ENCODE results near the gene BACE1.

Gene BACE1

DNA sequence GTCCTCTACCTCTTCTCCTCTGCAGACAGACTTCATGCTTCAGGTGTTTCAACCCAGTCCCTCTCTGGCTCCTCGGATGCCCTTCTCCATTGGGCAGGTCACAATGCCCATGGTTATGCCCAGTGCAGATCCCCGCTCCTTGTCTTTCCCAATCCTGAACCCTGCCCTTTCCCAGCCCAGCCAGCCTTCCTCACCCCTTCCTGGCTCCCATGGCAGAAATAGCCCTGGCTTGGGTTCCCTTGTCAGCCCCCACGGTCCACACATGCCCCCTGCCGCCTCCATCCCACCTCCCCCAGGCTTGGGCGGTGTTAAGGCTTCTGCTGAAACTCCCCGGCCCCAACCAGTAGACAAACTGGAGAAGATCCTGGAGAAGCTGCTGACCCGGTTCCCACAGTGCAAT lies 34.2 kb downstream of the BACE1 start:
- Histone ChIP-seq H3K79me2 (ENCODE audit: low read length) (no peaks in the 10 kb centered on the region), H3K9ac (ENCODE audit: low read length) (no peak overlapping the region), H3K27me3 (ENCODE audit: low read depth, low read length) (no peaks in the 10 kb centered on the region), H3K9me3 (ENCODE audit: insufficient read depth, low read length) (no peaks in the 10 kb centered on the region), H2AFZ (ENCODE audit: low read depth, low read length) (no peak overlapping the region), H4K20me1 (ENCODE audit: insufficient read depth, low read length) (no peaks in the 10 kb centered on the region), H3K36me3 (replicated peaks; ENCODE audit: low read depth, low read length) (peaks cover 18% of the 10 kb centered on the region), H3K27ac (ENCODE audit: low read length) (no peak overlapping the region), H3K4me2 (ENCODE audit: low read length) (no peak overlapping the region), H3K4me1 (ENCODE audit: low read length) (no peaks in the 10 kb centered on the region), H3K4me3 (ENCODE audit: low read length) (no peak overlapping the region)
- no peak for TF ChIP-seq EZH2phosphoT487 (IDR thresholded peaks at IDR 0.05; ENCODE audit: low read depth)
- TF ChIP-seq, protein P1, sequence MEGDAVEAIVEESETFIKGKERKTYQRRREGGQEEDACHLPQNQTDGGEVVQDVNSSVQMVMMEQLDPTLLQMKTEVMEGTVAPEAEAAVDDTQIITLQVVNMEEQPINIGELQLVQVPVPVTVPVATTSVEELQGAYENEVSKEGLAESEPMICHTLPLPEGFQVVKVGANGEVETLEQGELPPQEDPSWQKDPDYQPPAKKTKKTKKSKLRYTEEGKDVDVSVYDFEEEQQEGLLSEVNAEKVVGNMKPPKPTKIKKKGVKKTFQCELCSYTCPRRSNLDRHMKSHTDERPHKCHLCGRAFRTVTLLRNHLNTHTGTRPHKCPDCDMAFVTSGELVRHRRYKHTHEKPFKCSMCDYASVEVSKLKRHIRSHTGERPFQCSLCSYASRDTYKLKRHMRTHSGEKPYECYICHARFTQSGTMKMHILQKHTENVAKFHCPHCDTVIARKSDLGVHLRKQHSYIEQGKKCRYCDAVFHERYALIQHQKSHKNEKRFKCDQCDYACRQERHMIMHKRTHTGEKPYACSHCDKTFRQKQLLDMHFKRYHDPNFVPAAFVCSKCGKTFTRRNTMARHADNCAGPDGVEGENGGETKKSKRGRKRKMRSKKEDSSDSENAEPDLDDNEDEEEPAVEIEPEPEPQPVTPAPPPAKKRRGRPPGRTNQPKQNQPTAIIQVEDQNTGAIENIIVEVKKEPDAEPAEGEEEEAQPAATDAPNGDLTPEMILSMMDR (IDR thresholded peaks at IDR 0.05; ENCODE audit: low read depth, low read length) = no peak

DNA sequence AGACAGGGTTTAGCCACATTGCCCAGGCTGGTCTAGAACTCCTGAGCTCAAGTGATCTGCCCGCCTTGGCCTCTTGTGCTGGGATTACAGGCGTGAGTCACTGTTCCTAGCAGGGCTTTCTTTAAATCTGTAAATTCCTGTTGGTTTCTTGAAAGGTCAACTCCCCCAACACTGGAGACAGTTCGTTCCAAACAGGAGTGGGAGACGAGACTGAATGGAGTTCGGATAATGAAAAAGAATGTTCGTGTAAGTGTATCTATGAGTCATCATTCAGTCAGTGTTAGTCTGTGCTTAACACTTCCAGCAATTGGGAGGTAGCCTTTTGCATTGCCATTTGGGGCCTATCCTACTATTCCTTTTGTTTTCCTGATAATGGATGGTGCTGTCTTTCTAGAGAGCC lies 34.9 kb downstream of the BACE1 start:
- Histone ChIP-seq H3K4me2 (ENCODE audit: low read length) (no peak overlapping the region), H3K79me2 (ENCODE audit: low read length) (no peaks in the 10 kb centered on the region), H2AFZ (ENCODE audit: low read depth, low read length) (no peak overlapping the region), H3K9me3 (ENCODE audit: insufficient read depth, low read length) (no peaks in the 10 kb centered on the region), H3K36me3 (replicated peaks; ENCODE audit: low read depth, low read length) (peaks cover 18% of the 10 kb centered on the region), H3K27me3 (ENCODE audit: low read depth, low read length) (no peaks in the 10 kb centered on the region), H3K27ac (ENCODE audit: low read length) (no peak overlapping the region), H3K9ac (ENCODE audit: low read length) (no peak overlapping the region), H3K4me1 (ENCODE audit: low read length) (no peaks in the 10 kb centered on the region), H3K4me3 (ENCODE audit: low read length) (no peak overlapping the region), H4K20me1 (ENCODE audit: insufficient read depth, low read length) (no peaks in the 10 kb centered on the region)
- TF ChIP-seq, protein P1 (IDR thresholded peaks at IDR 0.05; ENCODE audit: low read depth, low read length) = no peak
- no peak for TF ChIP-seq EZH2phosphoT487 (IDR thresholded peaks at IDR 0.05; ENCODE audit: low read depth)

DNA sequence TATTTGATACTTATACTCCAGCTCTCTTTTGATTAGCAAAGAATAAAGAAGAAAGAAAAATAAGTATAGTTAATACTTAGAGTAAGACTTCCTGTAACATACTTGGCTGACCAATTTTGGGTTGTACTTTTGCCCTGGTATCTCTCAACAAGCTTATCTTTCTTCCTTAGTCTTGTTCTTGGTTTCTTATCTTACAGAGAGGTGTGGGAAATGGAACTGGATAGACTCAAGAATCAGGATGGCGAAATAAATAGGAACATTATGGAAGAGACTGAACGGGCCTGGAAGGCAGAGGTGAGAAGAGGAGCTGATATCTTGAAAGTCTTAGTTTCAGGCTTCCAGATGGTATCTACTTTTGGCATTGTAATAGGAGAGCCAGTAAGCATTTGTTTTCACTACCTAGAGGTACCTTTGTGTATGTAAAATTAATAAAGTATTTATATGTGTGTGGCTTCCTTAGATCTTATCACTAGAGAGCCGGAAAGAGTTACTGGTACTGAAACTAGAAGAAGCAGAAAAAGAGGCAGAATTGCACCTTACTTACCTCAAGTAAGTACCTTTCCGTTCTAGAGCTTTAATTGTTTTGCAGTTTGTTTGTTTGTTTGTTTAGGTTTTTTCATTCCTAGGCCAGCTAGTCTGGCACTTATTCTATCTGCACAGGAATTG lies 36.2 kb downstream of the BACE1 start:
- H3K4me3 ChIP-seq (ENCODE audit: low read length) = no peak overlapping the region
- H3K27ac ChIP-seq (ENCODE audit: low read length) = no peak overlapping the region
- no peak overlapping the region for H3K9ac ChIP-seq (ENCODE audit: low read length)
- no peak for TF ChIP-seq EZH2phosphoT487 (IDR thresholded peaks at IDR 0.05; ENCODE audit: low read depth)
- no peaks in the 10 kb centered on the region for H3K27me3 ChIP-seq (ENCODE audit: low read depth, low read length)
- H3K79me2 ChIP-seq (ENCODE audit: low read length) = no peaks in the 10 kb centered on the region
- H3K36me3 ChIP-seq (replicated peaks; ENCODE audit: low read depth, low read length) = peaks cover 18% of the 10 kb centered on the region
- no peaks in the 10 kb centered on the region for H3K9me3 ChIP-seq (ENCODE audit: insufficient read depth, low read length)
- H3K4me2 ChIP-seq (ENCODE audit: low read length) = no peak overlapping the region
- H2AFZ ChIP-seq (ENCODE audit: low read depth, low read length) = no peak overlapping the region
- no peaks in the 10 kb centered on the region for H4K20me1 ChIP-seq (ENCODE audit: insufficient read depth, low read length)
- no peaks in the 10 kb centered on the region for H3K4me1 ChIP-seq (ENCODE audit: low read length)

DNA sequence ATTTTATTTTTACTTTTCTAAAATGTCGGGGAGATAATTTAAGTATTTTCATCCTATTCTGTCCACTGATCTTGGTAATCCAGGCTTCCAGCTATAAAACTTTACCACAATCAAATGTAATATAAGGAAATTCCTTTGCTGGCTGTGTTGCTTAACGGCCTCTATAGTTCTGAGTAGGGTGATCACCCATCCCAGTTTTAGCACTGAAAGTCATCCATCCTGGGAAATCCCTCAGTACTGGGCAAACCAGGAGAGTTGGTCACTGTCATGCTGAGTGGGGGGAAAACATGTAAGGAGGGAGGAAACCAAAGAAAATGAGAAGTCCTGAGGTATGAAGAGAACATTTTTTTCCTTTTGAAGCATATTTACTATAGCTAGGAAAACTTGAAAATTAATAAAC lies 37.7 kb downstream of the BACE1 start:
- Histone ChIP-seq H4K20me1 (ENCODE audit: insufficient read depth, low read length) (no peaks in the 10 kb centered on the region), H3K27ac (ENCODE audit: low read length) (no peak overlapping the region), H3K4me3 (ENCODE audit: low read length) (no peak overlapping the region), H3K4me2 (ENCODE audit: low read length) (no peak overlapping the region), H3K4me1 (ENCODE audit: low read length) (no peaks in the 10 kb centered on the region), H2AFZ (ENCODE audit: low read depth, low read length) (no peak overlapping the region), H3K27me3 (ENCODE audit: low read depth, low read length) (no peaks in the 10 kb centered on the region), H3K9ac (ENCODE audit: low read length) (no peak overlapping the region), H3K9me3 (ENCODE audit: insufficient read depth, low read length) (no peaks in the 10 kb centered on the region), H3K79me2 (ENCODE audit: low read length) (no peaks in the 10 kb centered on the region), H3K36me3 (replicated peaks; ENCODE audit: low read depth, low read length) (peaks cover 16% of the 10 kb centered on the region)
- TF ChIP-seq, protein P1 (IDR thresholded peaks at IDR 0.05; ENCODE audit: low read depth, low read length) = no peak
- TF ChIP-seq EZH2phosphoT487 (IDR thresholded peaks at IDR 0.05; ENCODE audit: low read depth) = no peak
